Pancreas (tissue), 10 donors: ENCODE measurements around the gene CEP44. TPM values are rescaled to one million over a fixed set of nuclear protein-coding genes. Genes with fewer than 3 reads are reported as not detected.
"Not testable (repeated sequence)": the region's sequence is repeated elsewhere in the genome, so short reads cannot be mapped to it uniquely, and the experiment has no call there.

Source experiments
- ATAC-seq, 4 donors: fragments of 200-7000 bp; cut with Tn5 transposase; one replicate each; pipeline versions ENCODE4 v1.8.0 to v1.9.1; 2020; ENCODE audit warnings: mild to moderate bottlenecking in 4 of 4, moderate library complexity in 4 of 4
- DNase-seq, 6 donors: peaks; one replicate each; pipeline ENCODE4 v3.0.0-alpha.2; 2020
- FAIRE-seq: peaks from 2 replicates; lab custom pipeline; 2012; peaks lifted over from hg19 to GRCh38; lab: Jason Lieb, UNC
- H3K27ac ChIP-seq, 4 donors: fragments of 200-600 bp; sonication (generic); 1 replicate in 3 of 4; 2 replicates in 1 of 4; pipeline versions ENCODE4 v1.5.0 to v1.8.0; 2020
- H3K27me3 ChIP-seq, 4 donors: fragments of 200-600 bp; one replicate each; pipeline ENCODE4 v1.8.0; 2021
- H3K36me3 ChIP-seq, 3 donors: fragments of 200-600 bp; sonication (generic) in 1 of 3; one replicate each; pipeline versions ENCODE4 v1.5.0 to v1.8.0; 2020 to 2021
- H3K4me1 ChIP-seq, 3 donors: fragments of 200-600 bp; one replicate each; pipeline ENCODE4 v1.8.0; 2021
- H3K4me3 ChIP-seq, 4 donors: fragments of 200-600 bp; sonication (generic) in 2 of 4; one replicate each; pipeline versions ENCODE4 v1.5.0 to v1.8.0; 2020 to 2021
- H3K9me3 ChIP-seq, 4 donors: fragments of 200-600 bp; one replicate each; pipeline ENCODE4 v1.8.0; 2021
- CTCF ChIP-seq, 4 donors: fragments of 200-600 bp; sonication (generic) in 3 of 4; IDR thresholded peaks; one replicate each; pipeline versions ENCODE4 v1.5.0 to v1.8.0; 2021; ENCODE audit warnings: antibody characterized with exemption in 4 of 4
- WGBS, 2 donors: extraction: QIAGEN DNeasy Blood & Tissue Kit; methylation state at CpG; one replicate each; pipeline ENCODE4 v1.1.7; 2013; 5-methylcytosine and 5-hydroxymethylcytosine counted together
- intact Hi-C, 3 donors: fragments of 100-400 bp; cut with DNase I; formaldehyde crosslinking; loops; one replicate each; pipeline versions ENCODE4 v1.11.1 to v1.14.2; 2022
- polyA plus RNA-seq, 2 donors: library from polyadenylated mRNA; stranded (reverse); fragments of 200-250 nt; gene quantifications; one replicate each; pipeline ENCODE4 v1.2.3, GENCODE V29; 2013
- total RNA-seq, 6 donors: library from RNA; stranded (reverse); fragmentation: NEBNext Ultra II Directional in 4 of 6; extraction: Animal tissue kit (Norgen Biotek cat#: 25700) in 4 of 6; gene quantifications; one replicate each; pipeline versions ENCODE4 v1.2.1 to v1.2.4, GENCODE V29; 2021 to 2023
- donor health status: healthy with polysubstance abuse.
- donor health status: DM: no; HTN: no; CAD: no; lungs with moderate emphysema.
- donor health status: DM: no; HTN: no; CAD: no.
- donor health status: control.
- donor health status: control.
- donor health status: Bipolar disorder and iron deficiency.
- donor health status: DM: yes; HTN: yes; CAD: no.
- donor health status: DM: no; HTN: no; CAD: no.
- donor health status: DM: no; HTN: no; CAD: no.
- donor health status: DM: yes; HTN: yes; CAD: no.

Gene CEP44
- total and polyA plus RNA-seq, 8 donors, result 3.4 to 9.7 (median 5.9) TPM

GRCh38 chr4:174255786-174256185, 27.9 kb upstream of the CEP44 start:
- intact Hi-C loops, result no loop called here
- DNase-seq, result no peak
- no peaks in the 10 kb centered on the region for H3K9me3 ChIP-seq
- no peak overlapping the region for H3K27ac ChIP-seq
- WGBS, 2 donors, result 84 to 87% methylated on average over 5 of the region's 5 CpGs
- H3K27me3 ChIP-seq, result no peaks in the 10 kb centered on the region
- H3K36me3 ChIP-seq, result no peaks in the 10 kb centered on the region
- no peak for ATAC-seq
- no peak for TF ChIP-seq CTCF (IDR thresholded peaks at IDR 0.05)
- H3K4me1 ChIP-seq, result peaks cover 0 to 4% (median 4%) of the 10 kb centered on the region in 3 donors
- no peak for FAIRE-seq
- H3K4me3 ChIP-seq, result no peak overlapping the region

GRCh38 chr4:174256277-174256713, 27.4 kb upstream of the CEP44 start:
- WGBS, 2 donors, result 91 to 96% methylated on average over 1 of the region's 1 CpG
- peak; percentile 81 for FAIRE-seq
- peak in 1 of 4 donors; percentile 18 for ATAC-seq

GRCh38 chr4:174259580-174259979, 24.1 kb upstream of the CEP44 start:
- FAIRE-seq (peak; percentile 81), DNase-seq (no peak), ATAC-seq (no peak)
- Histone ChIP-seq H3K27me3 (no peaks in the 10 kb centered on the region), H3K4me3 (no peak overlapping the region), H3K9me3 (no peaks in the 10 kb centered on the region), H3K4me1 (peaks cover 0 to 4% (median 4%) of the 10 kb centered on the region in 3 donors), H3K36me3 (no peaks in the 10 kb centered on the region), H3K27ac (no peak overlapping the region)
- TF ChIP-seq CTCF (IDR thresholded peaks at IDR 0.05), result no peak
- intact Hi-C loops, result no loop called here

More at GRCh38 chr4:174256277-174256713, 27.4 kb upstream of the CEP44 start:
- no peak overlapping the region for H3K4me3 ChIP-seq
- no peaks in the 10 kb centered on the region for H3K9me3 ChIP-seq
- no peaks in the 10 kb centered on the region for H3K36me3 ChIP-seq
- peaks cover 0 to 4% (median 4%) of the 10 kb centered on the region in 3 donors for H3K4me1 ChIP-seq
- H3K27ac ChIP-seq, result no peak overlapping the region
- intact Hi-C loops, result no loop called here
- H3K27me3 ChIP-seq, result no peaks in the 10 kb centered on the region
- no peak for TF ChIP-seq CTCF (IDR thresholded peaks at IDR 0.05)
- DNase-seq, result no peak

GRCh38 chr4:174260099-174260498, 23.6 kb upstream of the CEP44 start:
- DNase-seq (no peak), ATAC-seq (peak in 3 of 4 donors; percentile 46 to 66 (median 60)), FAIRE-seq (no peak)
- no peak overlapping the region for H3K27ac ChIP-seq
- no peak overlapping the region for H3K4me3 ChIP-seq
- no peak for TF ChIP-seq CTCF (IDR thresholded peaks at IDR 0.05)
- peaks cover 0 to 4% (median 4%) of the 10 kb centered on the region in 3 donors for H3K4me1 ChIP-seq
- 14 to 18% methylated on average over 3 of the region's 3 CpGs for WGBS, 2 donors
- H3K36me3 ChIP-seq, result no peaks in the 10 kb centered on the region
- intact Hi-C loops, result no loop called here
- H3K27me3 ChIP-seq, result no peaks in the 10 kb centered on the region
- H3K9me3 ChIP-seq, result no peaks in the 10 kb centered on the region

GRCh38 chr4:174261432-174261831, 22.3 kb upstream of the CEP44 start:
- DNase-seq, H3K4me3 ChIP-seq, H3K9me3 ChIP-seq, intact Hi-C loops, H3K4me1 ChIP-seq, H3K36me3 ChIP-seq, H3K27ac ChIP-seq, H3K27me3 ChIP-seq, ATAC-seq: not testable (repeated sequence)
- 23 to 31% methylated on average over 1 of the region's 1 CpG for WGBS, 2 donors
- peak; percentile 95 for FAIRE-seq
